Ascending aorta (tissue), 2 donors: ENCODE results near the gene C2orf69. TPM values are rescaled to one million over a fixed set of nuclear protein-coding genes. Genes with fewer than 3 reads are reported as not detected.

Source experiments
- DNase-seq, 2 donors: peaks; one replicate each; pipeline ENCODE4 v3.0.0-alpha.2; 2019; ENCODE audit warnings: low spot score in 2 of 2
- H3K27ac ChIP-seq, 2 donors: fragments of 200-600 bp; sonication (generic); one replicate each; pipeline ENCODE4 v1.5.1; 2016 to 2017; ENCODE audit warnings: mild to moderate bottlenecking in 1 of 2
- H3K27me3 ChIP-seq: fragments of 200-600 bp; sonication (generic); one replicate; pipeline ENCODE4 v1.5.1; 2017
- H3K36me3 ChIP-seq, 2 donors: fragments of 200-600 bp; sonication (generic); one replicate each; pipeline ENCODE4 v1.5.1; 2016
- H3K4me1 ChIP-seq, 2 donors: fragments of 200-600 bp; sonication (generic); one replicate each; pipeline ENCODE4 v1.5.1; 2016 to 2017; ENCODE audit warnings: mild to moderate bottlenecking in 1 of 2
- H3K4me3 ChIP-seq, 2 donors: fragments of 200-600 bp; sonication (generic); one replicate each; pipeline ENCODE4 v1.5.1; 2016 to 2017; ENCODE audit warnings: mild to moderate bottlenecking in 1 of 2
- H3K9me3 ChIP-seq, 2 donors: fragments of 200-600 bp; sonication (generic); one replicate each; pipeline ENCODE4 v1.5.1; 2016
- CTCF ChIP-seq, 3 experiments: fragments of 200-600 bp in 2 of 3; fragments of 450-650 bp in 1 of 3; sonication (generic) in 2 of 3; IDR thresholded peaks; one replicate each; pipeline ENCODE4 v1.5.1; 2016 to 2019; ENCODE audit warnings: antibody characterized with exemption in 3 of 3, mild to moderate bottlenecking in 1 of 3, moderate library complexity in 1 of 3
- intact Hi-C: fragments of 100-400 bp; cut with DNase I; formaldehyde crosslinking; loops from one replicate; pipeline ENCODE4 v1.15.1; 2023
- total RNA-seq: library from RNA; depleted of rRNA; stranded (reverse); fragments of >200 nt; gene quantifications from one replicate; pipeline ENCODE4 v1.1.0, GENCODE V29; 2016

The C2orf69 gene
- total RNA-seq, 1 donor from 2014 or later: 1.9 TPM

- no peaks in the 10 kb centered on the region for H3K4me1 ChIP-seq
- no peaks in the 10 kb centered on the region for H3K9me3 ChIP-seq
- DNase-seq: no peak
- TF ChIP-seq CTCF (IDR thresholded peaks at IDR 0.05): no peak
- peaks cover 10 to 36% of the 10 kb centered on the region in 2 donors for H3K36me3 ChIP-seq
- no peaks in the 10 kb centered on the region for H3K27me3 ChIP-seq
- H3K4me3 ChIP-seq: no peak overlapping the region
- no peak overlapping the region for H3K27ac ChIP-seq
- intact Hi-C loops: no loop called here
Measured at GRCh38 chr2:199966976-199967375, 55.9 kb downstream of the C2orf69 start.

GRCh38 chr2:199968126-199968525 lies 57.0 kb downstream of the C2orf69 start:
- H3K36me3 ChIP-seq: peaks cover 10 to 28% of the 10 kb centered on the region in 2 donors
- H3K27ac ChIP-seq: no peak overlapping the region
- DNase-seq: no peak
- intact Hi-C loops: no loop called here
- H3K4me1 ChIP-seq: no peaks in the 10 kb centered on the region
- no peaks in the 10 kb centered on the region for H3K27me3 ChIP-seq
- H3K4me3 ChIP-seq: no peak overlapping the region
- no peak for TF ChIP-seq CTCF (IDR thresholded peaks at IDR 0.05)
- no peaks in the 10 kb centered on the region for H3K9me3 ChIP-seq

GRCh38 chr2:199972088-199972626 lies 61.1 kb downstream of the C2orf69 start:
- H3K27me3 ChIP-seq: no peaks in the 10 kb centered on the region
- no peaks in the 10 kb centered on the region for H3K36me3 ChIP-seq
- no peaks in the 10 kb centered on the region for H3K9me3 ChIP-seq
- no peak overlapping the region for H3K4me3 ChIP-seq
- no peak overlapping the region for H3K27ac ChIP-seq
- no peaks in the 10 kb centered on the region for H3K4me1 ChIP-seq
- intact Hi-C loops: loop anchor here (10.0 kb wide), 1 partner anchor 733 kb away; no protein-coding TSS in a partner anchor
- no peak for TF ChIP-seq CTCF (IDR thresholded peaks at IDR 0.05)
- no peak for DNase-seq

GRCh38 chr2:199973703-199974102 lies 62.6 kb downstream of the C2orf69 start:
- H3K36me3 ChIP-seq: no peaks in the 10 kb centered on the region
- no peak overlapping the region for H3K27ac ChIP-seq
- no peak overlapping the region for H3K4me3 ChIP-seq
- no peaks in the 10 kb centered on the region for H3K4me1 ChIP-seq
- TF ChIP-seq CTCF (IDR thresholded peaks at IDR 0.05): peak in 1 of 3 experiments; percentile 37
- no peak for DNase-seq
- H3K9me3 ChIP-seq: no peaks in the 10 kb centered on the region
- H3K27me3 ChIP-seq: no peaks in the 10 kb centered on the region
- intact Hi-C loops: loop anchor here (10.0 kb wide), 1 partner anchor 731 kb away; no protein-coding TSS in a partner anchor

GRCh38 chr2:199975273-199975895 lies 64.3 kb downstream of the C2orf69 start:
- Histone ChIP-seq H3K27me3 (no peaks in the 10 kb centered on the region), H3K9me3 (no peaks in the 10 kb centered on the region), H3K27ac (no peak overlapping the region), H3K4me3 (no peak overlapping the region), H3K4me1 (no peaks in the 10 kb centered on the region), H3K36me3 (no peaks in the 10 kb centered on the region)
- TF ChIP-seq CTCF (IDR thresholded peaks at IDR 0.05): no peak
- intact Hi-C loops: loop anchor here (10.0 kb wide), 1 partner anchor 729 kb away; no protein-coding TSS in a partner anchor
- no peak for DNase-seq

Other genes with a start within 250 kb of the C2orf69 start
- gene FTCDNL1, start 60.1 kb upstream of the C2orf69 start, total RNA-seq: 3.4 TPM
- gene TYW5, start 44.2 kb downstream of the C2orf69 start, total RNA-seq: not detected
- 11.7 TPM for gene MAIP1, start 44.3 kb downstream of the C2orf69 start, total RNA-seq